ENCODE data around the gene CACNA2D2.

CACNA2D2 gene

GRCh38 chr3:50503504-50504342 is at the start of gene CACNA2D2:
TSS of gene CACNA2D2 (minus strand) at chr3:50503634. CDS start at chr3:50503423, 211 bp downstream.
- FAIRE-seq: no peak

- no peak for FAIRE-seq
These were observed 49.2 kb upstream of the CACNA2D2 start for GRCh38 chr3:50552598-50552997.

DNA sequence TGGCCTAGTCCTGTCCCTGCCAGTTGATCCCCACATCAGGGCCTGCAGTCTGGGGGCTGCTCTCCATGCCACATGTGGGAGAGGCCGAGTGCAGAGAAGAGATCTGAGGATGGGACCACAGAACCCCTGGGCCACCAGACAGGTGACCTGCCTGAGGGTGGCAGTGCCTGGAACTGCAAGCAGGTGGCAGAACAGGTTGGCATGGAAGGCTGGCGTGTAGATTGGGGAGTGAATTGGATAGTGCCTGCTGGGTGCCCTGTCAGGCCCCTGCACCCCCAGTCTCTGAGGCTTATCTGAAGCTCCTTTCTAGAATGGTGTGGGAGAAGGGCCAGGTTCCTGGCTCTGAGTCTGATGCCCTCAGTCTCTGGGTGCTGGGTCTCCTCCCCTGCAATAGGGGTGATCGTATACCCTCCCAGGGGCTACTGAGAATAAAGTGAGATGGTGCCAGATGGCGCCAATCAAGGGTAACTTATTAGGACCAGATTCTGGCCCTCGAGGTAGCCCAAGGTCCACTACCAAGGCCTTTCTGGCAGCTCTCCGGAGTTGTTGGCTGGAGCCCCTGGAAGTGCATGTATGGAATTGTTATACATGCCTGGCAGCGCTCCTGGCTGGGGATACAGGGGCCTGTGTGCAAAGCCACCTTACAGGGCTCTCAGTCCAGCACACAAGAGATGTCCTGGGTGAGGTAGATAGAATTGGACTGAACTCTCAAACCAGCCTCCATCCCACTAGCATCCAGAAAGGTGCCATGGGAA is 48.4 kb upstream of the CACNA2D2 start:
- no peak for FAIRE-seq

- FAIRE-seq: no peak
These were observed 47.7 kb upstream of the CACNA2D2 start for GRCh38 chr3:50551054-50551659.

GRCh38 chr3:50550079-50550736 is 46.8 kb upstream of the CACNA2D2 start:
- no peak for FAIRE-seq

DNA sequence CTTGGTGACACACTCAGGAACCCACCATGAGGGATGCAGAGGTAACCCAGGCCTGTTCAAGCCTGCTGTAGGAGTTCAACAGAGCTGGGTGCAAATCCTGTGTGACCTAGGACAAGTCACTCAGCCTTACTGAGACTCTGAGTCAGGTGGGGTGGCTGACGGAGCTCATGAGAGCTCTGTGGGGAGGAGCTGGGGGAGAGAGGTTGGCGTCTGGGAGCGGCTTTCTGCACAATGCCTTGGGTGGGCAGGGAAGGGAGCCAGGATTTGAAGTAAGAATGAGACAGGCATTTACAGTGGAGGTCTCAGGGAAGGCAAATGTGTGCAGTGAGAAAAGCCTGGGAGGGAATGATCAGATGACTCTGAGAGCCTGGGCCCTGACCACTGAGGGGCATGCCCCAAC is 45.8 kb upstream of the CACNA2D2 start:
- no peak for FAIRE-seq

GRCh38 chr3:50545781-50546180 is 42.3 kb upstream of the CACNA2D2 start:
- no peak for FAIRE-seq

DNA sequence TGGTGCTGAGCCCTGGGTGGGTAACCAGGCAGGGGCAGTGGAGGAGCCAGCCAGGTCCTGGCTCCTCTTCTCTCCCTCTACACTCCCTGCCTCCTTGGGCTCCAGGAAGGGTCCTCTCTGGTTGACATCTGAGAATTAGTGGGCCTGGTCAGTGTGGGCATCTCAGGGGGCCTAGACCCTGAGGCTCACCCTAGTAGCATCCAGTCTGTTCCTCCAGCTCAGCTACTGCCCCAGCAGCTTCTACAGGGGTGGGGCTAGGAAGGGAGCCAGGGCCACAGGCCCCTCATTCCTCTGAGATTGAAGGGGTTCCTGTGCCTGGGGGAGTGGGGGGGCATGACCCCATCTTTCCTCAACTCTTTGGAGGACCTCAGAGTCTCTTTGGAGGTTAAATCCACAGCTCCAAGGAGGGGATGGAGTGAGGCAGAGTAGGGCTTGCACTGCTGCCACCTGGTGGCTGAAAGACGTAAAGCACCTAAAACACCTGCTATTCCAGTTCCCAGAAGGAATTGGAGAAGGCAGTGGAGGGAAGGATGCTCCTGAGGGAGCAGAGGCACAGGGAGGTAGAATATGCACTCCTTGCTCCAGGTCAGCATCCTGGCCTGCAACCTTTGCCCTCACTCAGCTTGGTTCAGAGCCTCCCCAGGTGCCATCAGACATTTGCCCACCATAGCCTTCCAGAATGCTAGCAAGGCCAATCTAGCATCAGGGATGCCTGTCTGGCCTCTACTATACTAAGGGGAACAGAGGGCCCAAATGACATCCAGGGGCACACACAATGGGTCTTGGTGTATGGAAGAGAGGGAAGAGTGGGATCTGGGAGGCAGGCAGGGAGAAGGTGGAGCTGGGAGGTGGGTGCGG is 39.0 kb upstream of the CACNA2D2 start:
- peak; percentile 74 for FAIRE-seq

DNA sequence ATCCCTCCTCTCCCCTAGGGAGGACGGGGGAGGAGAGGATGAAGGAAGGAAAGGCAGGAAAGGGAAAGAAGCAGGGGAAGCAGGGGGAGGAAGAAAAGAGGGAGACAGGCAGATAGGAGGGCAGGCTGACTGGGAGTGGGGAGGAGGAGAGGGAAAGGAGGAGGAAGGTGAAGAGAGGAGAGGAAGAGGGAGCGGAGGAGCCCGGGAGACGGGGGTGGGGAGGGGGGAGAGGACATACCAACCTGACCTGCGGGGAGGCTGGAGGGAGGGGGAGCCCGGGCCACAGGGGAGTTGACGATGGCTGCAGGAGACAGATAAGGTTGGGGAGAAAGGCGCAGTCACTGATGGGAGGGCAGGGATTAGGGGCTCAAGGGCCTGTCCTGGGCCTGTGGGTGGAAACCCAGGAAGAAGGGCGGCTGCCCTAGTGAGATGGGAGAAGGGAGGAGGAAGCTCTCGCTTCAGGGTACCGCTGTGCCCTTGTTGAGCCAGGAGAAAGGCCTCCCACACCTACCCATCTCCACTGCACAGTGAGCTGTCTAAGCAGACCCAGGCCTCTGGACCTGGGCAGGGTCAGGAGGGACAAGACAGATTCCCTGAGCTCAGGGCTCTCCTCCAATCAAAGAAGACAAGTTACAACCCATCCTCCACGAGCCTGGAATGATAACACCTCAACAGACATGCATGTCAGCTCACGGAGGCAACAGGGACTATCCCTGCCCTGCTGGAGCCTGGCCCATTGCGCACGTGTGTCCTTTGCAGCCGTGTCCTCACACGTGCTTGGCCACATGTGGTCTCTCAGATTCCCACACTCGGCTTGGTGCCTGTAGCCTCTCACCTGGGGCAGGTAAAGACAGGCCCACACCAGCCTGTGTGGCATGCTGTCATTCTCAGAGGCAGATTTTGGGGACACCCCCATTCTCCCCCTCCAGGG is 36.2 kb upstream of the CACNA2D2 start:
- no peak for FAIRE-seq

DNA sequence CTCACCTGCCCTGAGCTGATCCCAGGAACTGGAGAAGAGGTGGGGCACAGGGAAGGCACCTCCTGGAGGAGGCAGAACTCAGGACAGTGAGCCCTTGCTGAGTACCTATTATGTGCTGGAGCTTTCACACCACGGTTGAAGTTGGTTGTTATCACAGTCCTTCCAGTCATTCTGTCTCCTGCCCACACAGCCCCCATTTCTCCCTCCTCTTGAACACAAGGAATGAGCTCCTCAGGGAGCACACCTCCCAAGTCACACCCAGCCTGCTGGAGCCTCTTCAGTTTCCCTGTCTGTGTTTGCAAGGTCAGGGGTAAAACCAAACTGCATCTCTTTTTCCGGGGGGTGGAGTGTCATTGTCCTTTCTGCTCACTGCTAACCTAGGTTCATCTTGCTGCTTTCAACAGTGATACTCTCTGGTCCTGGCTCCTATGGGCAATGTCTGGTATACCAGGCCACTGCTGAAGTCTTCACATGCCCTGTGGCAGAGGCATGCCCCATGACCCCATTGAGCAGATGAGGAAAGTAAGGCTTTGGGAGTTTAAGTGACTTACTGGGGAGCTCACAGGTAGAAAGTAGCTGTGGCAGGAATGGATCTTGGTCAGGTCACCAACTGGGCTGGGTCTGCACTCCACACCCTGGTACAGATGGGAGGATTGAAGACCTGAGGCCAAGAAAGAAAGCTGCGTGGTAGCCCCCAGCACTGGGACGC is 34.1 kb upstream of the CACNA2D2 start:
- no peak for FAIRE-seq

DNA sequence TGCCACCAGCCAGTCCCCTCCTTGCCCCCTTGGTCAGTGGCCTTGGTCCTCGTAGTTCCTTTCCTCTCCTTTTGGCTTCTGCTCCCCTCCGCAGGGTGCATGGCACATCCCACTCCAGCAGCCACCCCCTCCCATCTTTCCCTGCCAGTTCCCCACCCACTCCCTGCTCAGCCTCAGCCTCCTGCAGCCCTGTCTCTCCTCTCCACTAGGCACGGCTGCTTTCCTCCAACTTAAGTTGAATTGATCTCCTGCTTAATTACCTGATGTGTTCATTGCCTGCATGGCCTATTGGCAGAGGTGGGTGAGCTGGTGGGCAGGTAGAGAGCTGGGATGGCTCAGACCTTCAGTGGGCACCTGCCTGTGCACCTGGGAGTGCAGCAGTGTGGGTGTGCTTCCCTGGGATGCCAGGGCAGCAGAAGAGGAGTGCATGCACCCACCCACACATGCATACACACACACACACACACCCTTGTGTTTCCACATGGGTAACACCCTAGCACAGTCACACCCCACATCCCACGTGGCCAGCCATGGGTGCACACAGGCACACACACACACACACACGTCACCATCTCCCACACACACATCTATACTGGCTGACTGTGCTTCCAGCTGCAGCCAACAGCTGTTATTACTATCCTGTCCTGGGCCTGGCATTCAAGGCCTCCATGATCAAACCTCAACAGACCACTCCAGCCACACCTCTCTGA is 33.2 kb upstream of the CACNA2D2 start:
- no peak for FAIRE-seq

GRCh38 chr3:50534681-50535330 is 31.4 kb upstream of the CACNA2D2 start:
- no peak for FAIRE-seq

DNA sequence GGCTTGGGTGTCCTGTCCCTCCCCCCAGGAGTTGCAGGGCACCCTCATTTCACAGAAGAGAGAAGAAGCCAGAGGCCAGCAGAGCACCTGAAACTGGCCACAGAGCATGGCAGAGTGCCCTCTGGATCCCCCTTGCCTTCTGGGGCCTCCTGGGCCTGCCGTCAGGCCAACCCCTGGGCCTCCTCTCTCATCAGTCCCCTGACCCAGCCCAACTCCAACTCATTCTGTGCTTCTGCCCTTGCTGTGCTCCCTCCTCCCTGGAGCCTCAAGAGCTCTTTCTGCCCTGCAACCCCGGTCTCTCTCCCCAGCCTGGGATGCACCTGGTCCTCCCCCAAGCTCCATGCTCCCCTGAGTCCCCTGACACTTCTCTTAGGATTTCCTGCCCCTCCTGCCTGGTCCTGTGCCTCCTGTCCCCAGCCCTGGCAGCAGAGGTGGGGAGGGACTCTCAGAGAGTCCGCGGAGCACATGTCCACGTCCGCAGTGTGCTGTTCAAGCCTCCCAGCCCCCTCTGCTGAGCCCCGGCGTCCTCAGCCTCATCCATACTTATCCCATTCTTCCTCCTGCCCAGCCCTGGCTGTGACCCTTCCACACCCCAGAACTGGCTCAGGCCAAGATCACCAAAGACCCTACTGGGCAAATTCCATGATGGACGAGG is 30.5 kb upstream of the CACNA2D2 start:
- no peak for FAIRE-seq

- no peak for FAIRE-seq
These were observed 29.9 kb upstream of the CACNA2D2 start for GRCh38 chr3:50533316-50533715.

- FAIRE-seq: no peak
These were observed 28.8 kb upstream of the CACNA2D2 start for GRCh38 chr3:50532062-50532705.

GRCh38 chr3:50531201-50531600 is 27.8 kb upstream of the CACNA2D2 start:
- no peak for FAIRE-seq

DNA sequence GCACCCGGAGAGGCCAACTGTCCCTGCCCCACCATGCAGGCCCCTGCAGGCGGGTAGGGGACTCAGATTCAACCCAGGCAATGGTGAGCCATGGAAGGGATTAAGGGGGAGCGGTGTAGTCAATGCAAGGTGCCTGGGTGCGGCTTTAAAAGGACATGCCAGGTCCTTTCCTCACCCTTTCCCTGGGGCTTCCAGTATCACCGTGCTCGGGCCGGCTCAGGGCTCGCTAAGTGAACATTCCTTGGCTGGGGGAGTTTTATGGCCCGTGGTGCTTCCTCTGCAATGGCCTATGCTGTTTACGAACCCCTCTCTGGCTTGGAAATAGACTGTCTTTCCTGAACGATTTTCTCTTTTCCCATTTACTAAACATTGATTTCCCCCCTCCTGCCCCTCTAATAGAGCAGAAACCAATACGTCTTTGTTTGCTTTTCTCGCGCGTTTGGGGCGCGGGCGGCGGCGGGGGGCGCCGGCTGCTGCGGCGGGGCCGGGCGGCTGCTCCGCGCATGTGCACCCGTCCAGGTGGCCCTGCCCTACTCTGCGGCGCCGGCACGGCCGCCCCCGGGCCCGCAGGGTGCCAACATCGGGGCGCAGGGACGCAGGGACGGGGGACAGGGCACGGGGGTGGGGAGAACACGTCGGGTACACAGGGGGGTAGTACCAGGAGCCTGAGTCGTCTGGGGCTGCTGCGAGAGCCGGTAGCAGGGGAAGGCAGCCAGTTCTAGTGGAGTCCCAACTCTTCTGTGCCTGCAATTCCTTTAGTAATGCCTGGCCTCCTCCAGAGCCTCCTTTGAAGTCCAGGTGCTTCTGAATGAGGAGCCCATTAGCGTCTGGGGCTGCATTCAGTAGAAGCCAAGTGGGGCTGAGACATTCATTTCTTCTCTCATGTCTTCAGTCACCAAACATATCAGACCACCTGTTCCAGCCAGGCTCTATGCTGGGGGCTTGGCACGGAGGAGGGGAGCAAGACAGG is 26.9 kb upstream of the CACNA2D2 start:
- FAIRE-seq: no peak
